ENCODE measurements around the gene TAF15. TPM values are rescaled to one million over a fixed set of nuclear protein-coding genes. Genes with fewer than 3 reads are reported as not detected.

The TAF15 gene
- total and polyA plus RNA-seq, 7 donors: 55.9 to 147 (median 61.1) TPM

DNA sequence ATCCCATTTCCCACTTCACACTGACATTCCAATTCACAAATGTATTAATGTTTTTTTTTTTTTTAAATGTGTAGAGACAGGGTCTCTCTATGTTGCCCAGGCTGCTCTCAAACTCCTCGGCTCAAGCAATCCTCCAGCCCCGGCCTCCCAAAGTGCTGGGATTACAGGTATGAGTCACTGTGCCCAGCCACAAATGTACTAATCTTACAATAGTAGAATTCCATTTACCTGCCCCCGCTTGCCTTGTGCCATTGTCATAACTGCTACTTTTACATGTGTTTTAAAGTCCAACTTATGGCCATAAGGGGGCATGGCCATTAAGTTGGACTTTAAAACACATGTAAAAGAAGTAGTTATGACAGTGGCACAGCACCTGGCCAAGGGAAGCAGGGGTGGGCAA lies 18.4 kb upstream of the TAF15 start:
- Histone ChIP-seq H3K27me3 (no peaks in the 10 kb centered on the region), H3K36me3 (no peaks in the 10 kb centered on the region), H3K4me3 (no peak overlapping the region), H3K27ac (peak overlapping the region in 2 of 4 donors; percentile 77 to 80), H3K4me1 (peaks cover 0 to 82% (median 70%) of the 10 kb centered on the region in 4 donors), H3K9me3 (no peaks in the 10 kb centered on the region)
- peak; percentile 20 for DNase-seq
- WGBS, 2 donors: 67 to 92% methylated on average over 3 of the region's 3 CpGs
- intact Hi-C loops (cut with DNase I): no loop called here
- TF ChIP-seq, protein P1, sequence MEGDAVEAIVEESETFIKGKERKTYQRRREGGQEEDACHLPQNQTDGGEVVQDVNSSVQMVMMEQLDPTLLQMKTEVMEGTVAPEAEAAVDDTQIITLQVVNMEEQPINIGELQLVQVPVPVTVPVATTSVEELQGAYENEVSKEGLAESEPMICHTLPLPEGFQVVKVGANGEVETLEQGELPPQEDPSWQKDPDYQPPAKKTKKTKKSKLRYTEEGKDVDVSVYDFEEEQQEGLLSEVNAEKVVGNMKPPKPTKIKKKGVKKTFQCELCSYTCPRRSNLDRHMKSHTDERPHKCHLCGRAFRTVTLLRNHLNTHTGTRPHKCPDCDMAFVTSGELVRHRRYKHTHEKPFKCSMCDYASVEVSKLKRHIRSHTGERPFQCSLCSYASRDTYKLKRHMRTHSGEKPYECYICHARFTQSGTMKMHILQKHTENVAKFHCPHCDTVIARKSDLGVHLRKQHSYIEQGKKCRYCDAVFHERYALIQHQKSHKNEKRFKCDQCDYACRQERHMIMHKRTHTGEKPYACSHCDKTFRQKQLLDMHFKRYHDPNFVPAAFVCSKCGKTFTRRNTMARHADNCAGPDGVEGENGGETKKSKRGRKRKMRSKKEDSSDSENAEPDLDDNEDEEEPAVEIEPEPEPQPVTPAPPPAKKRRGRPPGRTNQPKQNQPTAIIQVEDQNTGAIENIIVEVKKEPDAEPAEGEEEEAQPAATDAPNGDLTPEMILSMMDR (IDR thresholded peaks at IDR 0.05): no peak
- TF ChIP-seq POLR2AphosphoS5 (IDR thresholded peaks at IDR 0.05): no peak

DNA sequence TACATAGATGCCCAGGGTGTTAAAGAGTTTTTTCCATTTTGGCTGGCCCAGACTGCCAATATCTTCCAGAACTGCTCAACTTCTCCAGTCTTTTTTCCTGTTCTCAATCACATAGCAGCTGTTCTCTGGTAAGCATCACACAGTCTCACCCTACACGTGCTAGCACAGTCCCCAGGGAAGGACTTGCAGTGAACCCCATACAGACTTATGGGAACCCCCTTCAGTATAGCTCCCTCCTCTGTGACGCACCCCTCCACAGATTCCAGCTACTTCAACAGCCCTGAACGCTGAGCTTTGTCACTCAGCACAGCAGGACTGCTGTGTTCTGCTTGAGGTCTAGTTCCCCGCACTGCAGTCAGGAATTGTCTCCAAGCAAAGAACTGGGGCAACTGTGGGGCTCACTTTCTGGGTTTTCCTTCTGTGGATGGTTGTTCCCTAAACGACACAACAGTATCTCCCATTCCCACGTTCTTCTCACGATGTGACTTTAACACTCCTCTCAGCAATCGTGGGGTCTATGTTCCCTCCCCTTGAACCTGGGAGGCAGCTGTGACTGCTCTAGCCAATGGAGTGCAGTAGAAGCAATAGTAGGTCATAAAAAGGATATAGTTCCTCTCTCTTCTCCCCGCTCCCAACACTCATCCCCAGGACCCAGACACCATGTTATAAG lies 17.5 kb upstream of the TAF15 start:
- intact Hi-C loops (cut with DNase I): no loop called here
- no peak for TF ChIP-seq EP300 (IDR thresholded peaks at IDR 0.05)
- no peak for TF ChIP-seq POLR2A (IDR thresholded peaks at IDR 0.05)
- no peak for TF ChIP-seq POLR2AphosphoS5 (IDR thresholded peaks at IDR 0.05)
- TF ChIP-seq, protein P1 (IDR thresholded peaks at IDR 0.05): no peak
- H3K27ac ChIP-seq: peak overlapping the region in 3 of 4 donors; percentile 68 to 80 (median 77)
- peak; percentile 40 for DNase-seq
- H3K4me3 ChIP-seq: no peak overlapping the region
- H3K9me3 ChIP-seq: no peaks in the 10 kb centered on the region
- peaks cover 0 to 78% (median 64%) of the 10 kb centered on the region in 4 donors for H3K4me1 ChIP-seq
- H3K27me3 ChIP-seq: no peaks in the 10 kb centered on the region
- WGBS, 2 donors: 78 to 83% methylated on average over 9 of the region's 9 CpGs
- H3K36me3 ChIP-seq: no peaks in the 10 kb centered on the region

DNA sequence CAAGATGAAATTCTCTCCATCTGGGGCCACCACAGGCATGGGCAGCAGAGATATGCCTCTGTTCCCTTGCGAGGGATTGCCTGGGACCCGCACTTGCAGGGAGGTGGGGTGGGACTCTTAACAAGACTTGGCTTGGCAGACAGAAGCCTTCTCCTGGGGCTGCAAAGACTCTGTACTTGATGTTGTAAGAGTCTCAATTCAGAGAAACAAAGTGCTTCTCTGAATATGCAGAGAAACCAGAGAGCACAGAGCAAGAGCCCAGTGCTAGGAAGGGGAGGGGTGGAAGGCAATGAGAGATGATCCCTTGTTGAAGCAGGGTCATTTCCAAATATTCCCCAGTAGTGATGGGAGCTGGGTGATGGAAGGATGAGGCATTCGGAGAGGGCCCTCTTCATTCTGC lies 16.0 kb upstream of the TAF15 start:
- no peaks in the 10 kb centered on the region for H3K9me3 ChIP-seq
- H3K27ac ChIP-seq: peak overlapping the region; percentile 31 to 80 (median 72)
- TF ChIP-seq, protein P1 (IDR thresholded peaks at IDR 0.05): peak in 1 of 4 experiments; percentile 10
- TF ChIP-seq POLR2AphosphoS5 (IDR thresholded peaks at IDR 0.05): peak in 1 of 4 donors; percentile 8
- no peak for TF ChIP-seq EP300 (IDR thresholded peaks at IDR 0.05)
- peaks cover 0 to 64% (median 49%) of the 10 kb centered on the region in 4 donors for H3K4me1 ChIP-seq
- WGBS, 2 donors: 90 to 93% methylated on average over 3 of the region's 3 CpGs
- intact Hi-C loops (cut with DNase I): no loop called here
- H3K4me3 ChIP-seq: peak overlapping the region in 2 of 4 donors; percentile 64 to 68
- no peaks in the 10 kb centered on the region for H3K27me3 ChIP-seq
- peak; percentile 63 for DNase-seq
- H3K36me3 ChIP-seq: no peaks in the 10 kb centered on the region

DNA sequence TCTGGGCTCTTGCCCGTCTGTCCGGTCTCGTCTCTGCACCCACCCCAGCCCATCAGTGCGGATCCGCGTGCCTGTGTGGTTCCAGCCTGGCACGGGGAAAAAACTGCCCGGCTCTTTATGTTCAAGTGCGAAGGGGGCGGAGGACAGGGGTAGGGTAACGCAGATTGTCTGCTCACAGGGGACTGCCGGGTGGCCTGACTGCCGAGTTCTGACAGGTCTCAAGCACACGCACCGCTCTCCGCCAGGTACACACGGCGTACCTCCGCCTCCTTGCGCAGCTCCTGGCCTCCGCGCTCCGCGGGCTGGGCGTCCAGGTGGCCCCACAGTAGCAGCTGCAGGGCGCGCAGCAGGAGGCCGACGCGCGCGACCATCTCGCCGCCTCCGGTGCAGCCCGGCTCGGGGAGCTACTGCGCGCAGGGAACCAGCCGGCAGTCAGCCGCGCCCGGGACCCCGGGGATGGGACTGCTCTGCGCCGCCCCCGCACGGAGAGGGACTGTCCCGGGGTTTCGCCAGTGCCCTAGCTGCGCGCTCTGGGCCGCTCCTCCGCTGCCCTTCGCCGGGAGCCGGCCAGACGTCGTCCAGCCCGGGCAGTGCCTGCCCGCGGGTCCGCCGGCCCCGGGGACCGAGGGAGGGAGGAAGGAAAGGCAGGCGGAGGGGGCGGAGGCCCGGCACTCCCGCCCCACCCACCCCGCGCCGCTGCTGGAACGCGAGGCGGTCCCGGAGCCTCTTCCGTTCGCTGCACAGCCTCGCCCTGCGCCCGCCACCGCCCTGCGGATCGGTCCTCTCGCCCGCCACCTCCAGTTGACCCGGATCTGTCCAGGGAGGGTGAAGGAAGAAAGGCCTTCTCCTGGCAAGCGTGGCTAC lies 14.0 kb upstream of the TAF15 start, which contains the start of gene MMP28:
Gene MMP28, minus strand, starts transcription at position 635 of the 864 bp plus-strand sequence. Its CDS starts 264 bp downstream, at position 371.
- Histone ChIP-seq H3K27ac (peak within 1 kb of the TSS; percentile 68 to 88 (median 78)), H3K4me1 (peaks cover 0 to 65% (median 49%) of the 10 kb centered on the region in 4 donors), H3K9me3 (no peaks in the 10 kb centered on the region), H3K27me3 (no peaks in the 10 kb centered on the region), H3K36me3 (no peaks in the 10 kb centered on the region), H3K4me3 (peak within 1 kb of the TSS; percentile 53 to 68 (median 66))
- TF ChIP-seq POLR2A (IDR thresholded peaks at IDR 0.05) (peak; percentile 18 to 35), POLR2AphosphoS5 (IDR thresholded peaks at IDR 0.05) (peak in 3 of 4 donors; percentile 56 to 82 (median 81))
- TF ChIP-seq, protein P1 (IDR thresholded peaks at IDR 0.05): no peak
- no peak for DNase-seq
- intact Hi-C loops (cut with DNase I): no loop called here
- 1% methylated on average over 89 of the region's 89 CpGs for WGBS, 2 donors

All from sigmoid colon (tissue), 7 donors.